HG02870 (cell line): Measurements from ENCODE around the gene RBMY1F.
"Not testable (repeated sequence)": the region's sequence is repeated elsewhere in the genome, so short reads cannot be mapped to it uniquely, and the experiment has no call there.

Experiments
- ATAC-seq: cut with Tn5 transposase; IDR thresholded peaks from one replicate; pipeline ENCODE4 v1.9.1; 2021; ENCODE audit warnings: mild to moderate bottlenecking, moderate library complexity; ENCODE audit not compliant: unreplicated experiment

The RBMY1F gene

GRCh38 chrY:22182823-22183222 lies at the start of gene RBMY1F:
Gene RBMY1F (minus strand): TSS chrY:22182923. CDS start chrY:22180969, 1,954 bp downstream.
- not testable (repeated sequence) for ATAC-seq

DNA sequence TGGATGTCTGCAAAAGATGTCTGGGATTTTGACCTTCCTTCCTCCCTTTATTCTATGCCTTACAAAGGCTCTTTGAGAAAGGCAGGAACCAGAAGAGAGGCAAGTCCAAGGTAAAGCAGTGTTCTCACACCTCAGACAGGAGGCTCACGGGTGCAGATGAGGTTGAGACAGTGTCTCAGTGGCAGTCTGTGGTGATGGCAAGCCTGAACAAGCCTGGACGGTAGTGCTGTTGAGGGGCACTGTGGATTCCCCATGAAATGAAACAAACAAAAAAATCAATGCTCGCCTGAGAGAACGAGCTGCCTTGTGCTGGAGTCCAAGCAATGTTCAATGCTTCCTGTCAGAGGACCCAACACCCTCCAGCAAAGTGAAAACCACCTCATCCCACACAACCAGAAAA lies 31.6 kb downstream of the RBMY1F start:
- ATAC-seq = not testable (repeated sequence)

- ATAC-seq = not testable (repeated sequence)
Observed at GRCh38 chrY:22141011-22141695, 41.6 kb downstream of the RBMY1F start.

GRCh38 chrY:22134719-22135118 lies 48.0 kb downstream of the RBMY1F start:
- not testable (repeated sequence) for ATAC-seq

- ATAC-seq = not testable (repeated sequence)
Observed at GRCh38 chrY:22130494-22130893, 52.2 kb downstream of the RBMY1F start.
